Endothelial cell of umbilical vein (primary cell): Measurements from ENCODE around the gene GGN.

Experiments used
- POLR2A ChIP-seq: IDR thresholded peaks from 2 replicates; pipeline ENCODE4 v1.6.1; 2012; ENCODE audit warnings: low read depth, mild to moderate bottlenecking, control low read depth, low read length
- TF ChIP-seq, protein P1 (sequence below), 2 donors: IDR thresholded peaks; 1 replicate in 1 of 2; 2 replicates in 1 of 2; pipeline ENCODE4 v1.5.1; 2011; ENCODE audit warnings: low read length in 2 of 2, mild to moderate bottlenecking in 2 of 2, moderate library complexity in 2 of 2, control low read depth in 1 of 2, inconsistent platforms in 1 of 2, low read depth in 1 of 2; ENCODE audit not compliant: insufficient read depth in 1 of 2; ENCODE audit errors: extremely low read depth in 1 of 2

DNA sequence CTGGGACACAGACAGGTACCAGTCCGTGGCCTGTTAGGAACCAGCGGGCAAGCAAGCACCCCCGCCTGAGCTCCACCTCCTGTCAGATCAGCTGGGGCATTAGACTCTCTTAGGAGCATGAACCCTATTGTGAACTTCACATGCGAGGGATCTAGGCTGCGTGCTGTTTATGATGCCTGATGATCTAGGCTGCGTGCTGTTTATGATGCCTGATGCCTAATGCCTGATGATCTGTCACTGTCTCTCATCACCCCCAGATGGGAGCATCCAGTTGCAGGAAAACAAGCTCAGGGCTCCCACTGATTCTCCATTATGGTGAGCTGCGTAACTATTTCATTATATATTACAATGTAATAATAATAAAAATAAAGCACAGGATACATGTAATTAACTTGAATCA, 34.6 kb upstream of the GGN start:
- no peak for TF ChIP-seq POLR2A
- TF ChIP-seq, protein P1, sequence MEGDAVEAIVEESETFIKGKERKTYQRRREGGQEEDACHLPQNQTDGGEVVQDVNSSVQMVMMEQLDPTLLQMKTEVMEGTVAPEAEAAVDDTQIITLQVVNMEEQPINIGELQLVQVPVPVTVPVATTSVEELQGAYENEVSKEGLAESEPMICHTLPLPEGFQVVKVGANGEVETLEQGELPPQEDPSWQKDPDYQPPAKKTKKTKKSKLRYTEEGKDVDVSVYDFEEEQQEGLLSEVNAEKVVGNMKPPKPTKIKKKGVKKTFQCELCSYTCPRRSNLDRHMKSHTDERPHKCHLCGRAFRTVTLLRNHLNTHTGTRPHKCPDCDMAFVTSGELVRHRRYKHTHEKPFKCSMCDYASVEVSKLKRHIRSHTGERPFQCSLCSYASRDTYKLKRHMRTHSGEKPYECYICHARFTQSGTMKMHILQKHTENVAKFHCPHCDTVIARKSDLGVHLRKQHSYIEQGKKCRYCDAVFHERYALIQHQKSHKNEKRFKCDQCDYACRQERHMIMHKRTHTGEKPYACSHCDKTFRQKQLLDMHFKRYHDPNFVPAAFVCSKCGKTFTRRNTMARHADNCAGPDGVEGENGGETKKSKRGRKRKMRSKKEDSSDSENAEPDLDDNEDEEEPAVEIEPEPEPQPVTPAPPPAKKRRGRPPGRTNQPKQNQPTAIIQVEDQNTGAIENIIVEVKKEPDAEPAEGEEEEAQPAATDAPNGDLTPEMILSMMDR (IDR thresholded peaks at IDR 0.05; ENCODE audit: extremely low read depth in 1 of 2, insufficient read depth in 1 of 2, low read depth in 1 of 2, low read length in 2 of 2): no peak
